ENCODE results near the gene L3MBTL3. TPM values are rescaled to one million over a fixed set of nuclear protein-coding genes. Genes with fewer than 3 reads are reported as not detected.

Gene L3MBTL3
- total RNA-seq, 4 donors from 2014 or later, result 4.2 to 12.8 (median 6.2) TPM

DNA sequence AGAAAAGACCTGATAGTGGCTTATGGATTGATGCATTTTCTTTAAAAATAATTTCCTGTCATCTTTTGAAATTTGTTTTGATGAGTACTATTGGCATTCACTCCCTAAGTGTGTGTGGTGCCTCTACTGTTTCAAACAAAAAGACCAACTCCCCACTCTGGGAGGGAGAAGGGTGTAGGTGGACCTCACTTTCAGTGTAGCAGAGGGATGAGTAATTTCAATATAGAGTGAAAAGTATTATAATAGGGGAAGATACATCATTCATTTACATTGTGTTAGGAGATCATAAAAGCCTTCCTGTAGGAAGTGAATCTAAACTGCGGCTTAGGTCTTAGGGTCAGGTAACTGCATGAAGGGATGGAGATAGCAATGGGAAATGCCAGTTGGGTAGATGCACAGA is 158.0 kb downstream of the L3MBTL3 start:
- Histone ChIP-seq H3K27me3 (no peaks in the 10 kb centered on the region), H3K4me3 (no peak overlapping the region), H3K36me3 (no peaks in the 10 kb centered on the region), H3K9me3 (no peaks in the 10 kb centered on the region), H3K4me1 (no peaks in the 10 kb centered on the region), H3K27ac (no peak overlapping the region)
- DNase-seq (ENCODE audit: low spot score in 2 of 2), result no peak
- WGBS, result 84% methylated on average over 1 of the region's 1 CpG
- no peak for TF ChIP-seq POLR2A (IDR thresholded peaks at IDR 0.05)
- TF ChIP-seq EP300 (IDR thresholded peaks at IDR 0.05), result no peak
- TF ChIP-seq, protein P1, sequence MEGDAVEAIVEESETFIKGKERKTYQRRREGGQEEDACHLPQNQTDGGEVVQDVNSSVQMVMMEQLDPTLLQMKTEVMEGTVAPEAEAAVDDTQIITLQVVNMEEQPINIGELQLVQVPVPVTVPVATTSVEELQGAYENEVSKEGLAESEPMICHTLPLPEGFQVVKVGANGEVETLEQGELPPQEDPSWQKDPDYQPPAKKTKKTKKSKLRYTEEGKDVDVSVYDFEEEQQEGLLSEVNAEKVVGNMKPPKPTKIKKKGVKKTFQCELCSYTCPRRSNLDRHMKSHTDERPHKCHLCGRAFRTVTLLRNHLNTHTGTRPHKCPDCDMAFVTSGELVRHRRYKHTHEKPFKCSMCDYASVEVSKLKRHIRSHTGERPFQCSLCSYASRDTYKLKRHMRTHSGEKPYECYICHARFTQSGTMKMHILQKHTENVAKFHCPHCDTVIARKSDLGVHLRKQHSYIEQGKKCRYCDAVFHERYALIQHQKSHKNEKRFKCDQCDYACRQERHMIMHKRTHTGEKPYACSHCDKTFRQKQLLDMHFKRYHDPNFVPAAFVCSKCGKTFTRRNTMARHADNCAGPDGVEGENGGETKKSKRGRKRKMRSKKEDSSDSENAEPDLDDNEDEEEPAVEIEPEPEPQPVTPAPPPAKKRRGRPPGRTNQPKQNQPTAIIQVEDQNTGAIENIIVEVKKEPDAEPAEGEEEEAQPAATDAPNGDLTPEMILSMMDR (IDR thresholded peaks at IDR 0.05), result no peak
- no peak for TF ChIP-seq POLR2AphosphoS5 (IDR thresholded peaks at IDR 0.05)

DNA sequence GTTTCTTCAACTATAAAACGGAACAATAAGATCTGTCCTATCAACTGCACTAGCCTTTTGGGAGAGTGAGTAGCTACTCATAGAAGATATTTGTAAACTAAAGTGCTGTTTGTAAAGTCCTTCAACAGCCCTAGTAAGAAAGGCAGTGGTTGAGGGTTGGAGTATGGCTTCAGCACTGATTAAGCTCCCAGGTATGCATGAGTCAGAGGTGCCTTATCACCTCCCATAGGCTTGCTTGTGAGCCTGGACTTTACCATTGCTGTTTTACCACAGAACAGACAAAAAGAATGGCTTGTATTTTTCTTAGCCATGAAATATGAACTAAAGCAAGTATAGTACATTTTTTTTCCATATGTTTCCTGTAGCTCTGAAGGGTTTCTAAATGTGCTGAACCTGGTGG is 160.3 kb downstream of the L3MBTL3 start:
- no peaks in the 10 kb centered on the region for H3K36me3 ChIP-seq
- WGBS, result 97% methylated on average over 1 of the region's 1 CpG
- no peak overlapping the region for H3K4me3 ChIP-seq
- H3K27me3 ChIP-seq, result no peaks in the 10 kb centered on the region
- H3K4me1 ChIP-seq, result no peaks in the 10 kb centered on the region
- DNase-seq (ENCODE audit: low spot score in 2 of 2), result no peak
- no peaks in the 10 kb centered on the region for H3K9me3 ChIP-seq
- H3K27ac ChIP-seq, result no peak overlapping the region
- TF ChIP-seq POLR2A (IDR thresholded peaks at IDR 0.05) (no peak), EP300 (IDR thresholded peaks at IDR 0.05) (no peak), POLR2AphosphoS5 (IDR thresholded peaks at IDR 0.05) (no peak)
- TF ChIP-seq, protein P1 (IDR thresholded peaks at IDR 0.05), result no peak

DNA sequence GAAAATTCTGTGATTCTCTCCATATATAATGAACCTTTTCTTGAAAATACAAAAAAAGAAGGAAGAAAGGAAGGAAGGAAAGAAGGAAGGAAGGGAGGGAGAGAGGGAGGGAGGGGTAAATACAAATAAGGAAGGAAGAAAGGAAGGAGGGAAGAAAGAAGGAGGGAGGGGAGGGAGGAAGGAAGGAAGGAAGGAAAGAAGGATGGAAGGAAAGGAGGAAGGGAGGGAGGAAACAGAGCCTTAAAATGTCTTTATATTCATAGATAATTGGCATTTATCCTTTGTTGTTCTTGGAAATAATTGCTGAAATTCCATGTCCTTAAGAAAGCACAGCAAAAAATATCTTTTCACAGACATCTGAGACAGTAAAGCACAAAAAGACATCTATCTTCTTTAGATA is 164.1 kb downstream of the L3MBTL3 start:
- no peaks in the 10 kb centered on the region for H3K36me3 ChIP-seq
- no peak for DNase-seq (ENCODE audit: low spot score in 2 of 2)
- no peaks in the 10 kb centered on the region for H3K27me3 ChIP-seq
- H3K27ac ChIP-seq, result no peak overlapping the region
- no peak for TF ChIP-seq EP300 (IDR thresholded peaks at IDR 0.05)
- TF ChIP-seq POLR2AphosphoS5 (IDR thresholded peaks at IDR 0.05), result no peak
- TF ChIP-seq, protein P1 (IDR thresholded peaks at IDR 0.05), result no peak
- no peak for TF ChIP-seq POLR2A (IDR thresholded peaks at IDR 0.05)
- H3K4me1 ChIP-seq, result no peaks in the 10 kb centered on the region
- no peaks in the 10 kb centered on the region for H3K9me3 ChIP-seq
- H3K4me3 ChIP-seq, result no peak overlapping the region

DNA sequence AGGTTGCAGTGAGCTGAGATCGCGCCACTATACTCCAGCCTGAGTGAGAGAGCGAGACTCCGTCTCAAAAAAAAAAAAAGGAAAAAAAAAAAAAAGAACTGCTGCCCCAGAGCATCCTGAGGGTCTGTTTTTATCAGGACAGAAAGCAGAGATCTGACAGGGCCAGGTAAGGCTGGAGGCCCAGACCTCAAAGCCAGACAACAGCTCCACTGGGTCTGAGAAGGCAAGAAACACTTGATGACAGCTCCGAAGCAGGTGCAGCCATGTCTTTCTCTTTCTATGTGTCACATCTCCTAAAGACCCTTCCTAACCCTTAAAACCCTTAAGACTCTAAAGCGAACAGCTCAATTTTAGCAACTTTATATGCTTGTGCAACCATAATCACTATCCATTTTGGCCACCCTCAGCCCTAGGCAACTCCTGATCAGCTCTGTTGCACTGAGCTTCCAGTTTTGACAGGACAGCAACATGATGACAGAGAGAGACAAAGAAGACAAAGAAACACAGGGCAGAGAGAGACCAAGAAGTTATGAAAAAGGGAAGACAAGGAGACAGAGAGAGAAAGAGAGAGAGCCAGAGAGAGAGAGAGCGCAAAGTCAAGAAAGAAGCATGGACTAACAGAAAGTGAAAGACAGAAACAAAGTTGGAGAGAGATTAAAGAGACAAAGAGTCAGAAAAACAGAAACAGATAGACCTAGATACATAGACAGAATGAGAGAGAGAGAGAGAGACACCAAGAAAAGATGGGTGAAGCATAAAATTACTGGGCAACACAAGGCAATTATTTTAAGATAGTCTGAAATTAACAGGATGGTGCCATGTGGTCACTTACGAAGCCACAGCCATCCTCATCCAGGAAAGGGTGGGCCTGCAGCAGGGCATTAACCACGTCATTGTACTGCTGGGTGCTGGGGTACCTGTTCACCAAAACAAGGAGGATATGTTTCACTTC is 165.2 kb downstream of the L3MBTL3 start:
- Histone ChIP-seq H3K36me3 (no peaks in the 10 kb centered on the region), H3K4me1 (no peaks in the 10 kb centered on the region), H3K9me3 (no peaks in the 10 kb centered on the region), H3K27ac (no peak overlapping the region), H3K4me3 (no peak overlapping the region), H3K27me3 (no peaks in the 10 kb centered on the region)
- TF ChIP-seq POLR2AphosphoS5 (IDR thresholded peaks at IDR 0.05), result no peak
- no peak for TF ChIP-seq POLR2A (IDR thresholded peaks at IDR 0.05)
- no peak for TF ChIP-seq EP300 (IDR thresholded peaks at IDR 0.05)
- TF ChIP-seq, protein P1 (IDR thresholded peaks at IDR 0.05), result no peak
- no peak for DNase-seq (ENCODE audit: low spot score in 2 of 2)
- WGBS, result 93% methylated on average over 9 of the region's 9 CpGs

DNA sequence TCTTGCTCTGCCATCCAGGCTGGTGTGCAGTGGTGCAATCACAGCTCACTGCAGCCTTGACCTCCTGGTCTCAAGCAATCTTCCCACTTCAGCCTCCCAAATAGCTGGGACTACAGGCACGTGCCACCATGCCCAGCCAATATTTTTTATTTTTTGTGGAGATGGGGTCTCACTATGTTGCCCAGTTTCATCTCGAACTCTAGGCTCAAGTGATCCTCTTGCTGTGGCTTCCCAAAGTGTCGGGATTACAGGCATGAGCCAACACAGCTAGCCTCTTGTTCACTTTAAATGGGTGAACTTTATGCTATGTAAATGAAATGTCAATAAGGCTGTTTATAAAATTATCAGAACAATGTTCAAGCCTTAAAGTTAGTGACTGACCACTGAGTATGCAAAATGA is 167.3 kb downstream of the L3MBTL3 start:
- no peak for TF ChIP-seq EP300 (IDR thresholded peaks at IDR 0.05)
- TF ChIP-seq, protein P1 (IDR thresholded peaks at IDR 0.05), result no peak
- no peak for TF ChIP-seq POLR2AphosphoS5 (IDR thresholded peaks at IDR 0.05)
- TF ChIP-seq POLR2A (IDR thresholded peaks at IDR 0.05), result no peak
- Histone ChIP-seq H3K36me3 (no peaks in the 10 kb centered on the region), H3K9me3 (no peaks in the 10 kb centered on the region), H3K27ac (no peak overlapping the region), H3K27me3 (no peaks in the 10 kb centered on the region), H3K4me3 (no peak overlapping the region), H3K4me1 (no peaks in the 10 kb centered on the region)
- DNase-seq (ENCODE audit: low spot score in 2 of 2), result no peak
- 91% methylated on average over 3 of the region's 3 CpGs for WGBS
